Hippocampal formation (tissue), 2 donors: ENCODE measurements around the gene SUV39H2.
A peak's percentile ranks its signal among the peaks of the same experiment; 100 is the strongest.
"Not testable (repeated sequence)": the region's sequence is repeated elsewhere in the genome, so short reads cannot be mapped to it uniquely, and the experiment has no call there.

Experiments
- DNase-seq, 2 donors: peaks; one replicate each; lab custom pipeline; 2025; lab: John Stamatoyannopoulos, UW

SUV39H2 gene

GRCh38 chr10:14878266-14879123 lies at the start of gene SUV39H2:
SUV39H2 (plus strand) TSS chr10:14878866; CDS start chr10:14878889, 23 bp downstream.
- peak; percentile 92 for DNase-seq

GRCh38 chr10:14833106-14833505 lies 45.6 kb upstream of the SUV39H2 start:
- DNase-seq = no peak

DNA sequence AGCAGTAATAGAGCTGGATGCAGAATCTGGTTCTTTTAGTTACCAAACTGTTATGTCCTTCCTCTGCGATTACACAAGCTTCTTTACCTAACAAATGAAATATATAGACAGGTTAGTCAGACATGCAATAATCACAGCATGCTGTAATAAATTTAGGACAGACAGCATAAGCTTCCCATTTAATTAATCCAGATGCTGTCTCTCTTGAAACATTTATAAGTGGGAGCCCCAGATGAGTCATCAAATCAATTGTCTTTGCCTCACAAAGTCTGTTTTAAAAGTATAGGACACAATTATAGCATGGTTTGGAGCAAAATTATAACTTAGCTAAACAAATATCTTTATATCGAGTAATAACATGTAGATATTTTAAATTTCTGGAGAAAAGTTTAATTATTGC lies 42.5 kb upstream of the SUV39H2 start:
- no peak for DNase-seq

GRCh38 chr10:14837003-14837756 lies 41.5 kb upstream of the SUV39H2 start:
- DNase-seq = peak in 1 of 2 donors; percentile 48

GRCh38 chr10:14837757-14838581 lies 40.7 kb upstream of the SUV39H2 start, which contains the start of the genes CDNF, HSPA14 and MSANTD7:
CDNF (minus strand) TSS chr10:14838037; CDS start chr10:14837946, 91 bp downstream.
HSPA14 (plus strand) TSS chr10:14838306; CDS start chr10:14838403, 97 bp downstream.
MSANTD7 (plus strand) TSS chr10:14838306; CDS start chr10:14842285, 3,979 bp downstream.
- peak; percentile 97 to 99 for DNase-seq

- DNase-seq = peak in 1 of 2 donors; percentile 7
Observed at GRCh38 chr10:14838582-14839304, 39.9 kb upstream of the SUV39H2 start.

GRCh38 chr10:14839305-14839695 lies 39.4 kb upstream of the SUV39H2 start:
- DNase-seq = no peak

GRCh38 chr10:14840178-14840577 lies 38.5 kb upstream of the SUV39H2 start:
- no peak for DNase-seq

DNA sequence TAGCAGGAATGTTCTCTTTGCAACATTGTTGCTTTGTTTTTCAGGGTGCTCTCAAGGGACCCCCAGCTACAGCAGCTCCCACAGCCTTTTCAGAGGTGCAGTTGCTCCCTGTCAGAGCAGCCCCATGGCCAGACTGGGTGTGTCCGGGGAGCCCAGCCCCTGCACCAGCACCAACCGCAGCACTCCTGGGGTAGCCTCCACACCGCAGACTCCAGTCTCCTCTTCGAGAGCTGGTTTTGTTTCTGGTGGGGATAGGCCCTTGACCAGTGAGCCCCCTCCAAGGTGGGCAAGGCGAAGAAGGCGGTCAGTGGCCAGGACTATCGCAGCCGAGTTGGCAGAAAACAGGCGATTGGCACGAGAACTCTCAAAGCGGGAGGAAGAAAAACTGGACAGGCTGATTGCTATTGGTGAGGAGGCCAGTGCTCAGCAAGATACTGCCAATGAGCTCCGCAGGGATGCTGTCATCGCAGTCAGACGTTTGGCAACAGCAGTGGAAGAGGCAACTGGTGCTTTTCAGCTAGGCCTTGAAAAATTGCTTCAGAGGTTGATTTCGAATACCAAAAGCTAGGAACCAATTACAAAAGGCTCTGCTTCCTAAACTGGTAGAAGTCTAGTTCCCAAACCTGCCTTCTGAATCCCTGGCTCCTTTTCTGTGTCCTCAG lies 35.2 kb upstream of the SUV39H2 start:
- no peak for DNase-seq

- no peak for DNase-seq
Observed at GRCh38 chr10:14844948-14845347, 33.7 kb upstream of the SUV39H2 start.

GRCh38 chr10:14852236-14852635 lies 26.4 kb upstream of the SUV39H2 start:
- DNase-seq = no peak

DNA sequence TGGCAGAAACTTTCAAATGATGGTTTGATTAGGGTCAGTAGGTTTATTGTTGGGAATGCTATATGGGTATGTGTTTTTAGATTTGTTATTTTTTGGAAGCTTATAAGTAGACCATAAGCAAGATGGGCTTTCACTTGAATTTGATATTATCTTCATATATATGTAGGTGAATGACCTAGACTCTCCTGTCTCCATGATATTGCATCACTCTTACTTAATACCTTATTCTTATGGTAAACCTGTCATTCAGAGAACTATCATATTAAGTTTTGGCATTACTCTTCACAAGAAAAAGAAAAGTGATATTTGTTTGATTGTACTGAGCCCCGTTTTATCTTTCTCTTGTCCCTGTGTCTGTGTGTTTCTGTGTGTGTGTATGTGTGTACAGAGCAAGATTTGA lies 23.2 kb upstream of the SUV39H2 start:
- no peak for DNase-seq

- DNase-seq = no peak
Observed at GRCh38 chr10:14858338-14858960, 20.2 kb upstream of the SUV39H2 start.

GRCh38 chr10:14859043-14859442 lies 19.6 kb upstream of the SUV39H2 start:
- DNase-seq = no peak

GRCh38 chr10:14859775-14860174 lies 18.9 kb upstream of the SUV39H2 start:
- no peak for DNase-seq

DNA sequence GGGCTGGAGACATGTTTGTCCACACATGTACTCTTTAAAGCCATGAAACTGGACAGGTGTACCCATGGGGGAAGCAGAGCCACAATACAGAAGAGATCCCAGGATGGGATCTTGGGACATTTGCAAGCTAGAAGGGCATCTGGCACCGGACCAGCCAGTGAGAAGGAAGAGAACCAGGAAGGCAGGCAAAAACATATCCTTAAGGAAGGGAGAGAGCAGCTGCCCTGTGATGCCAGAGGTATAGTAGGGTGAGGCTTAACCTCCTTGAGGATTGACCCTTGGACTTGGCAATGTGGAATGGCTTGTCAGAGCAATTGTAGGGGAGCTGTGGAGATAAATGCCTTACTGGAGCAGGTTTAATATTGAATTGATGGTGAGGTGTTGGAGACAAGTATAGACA lies 17.9 kb upstream of the SUV39H2 start:
- DNase-seq = no peak

DNA sequence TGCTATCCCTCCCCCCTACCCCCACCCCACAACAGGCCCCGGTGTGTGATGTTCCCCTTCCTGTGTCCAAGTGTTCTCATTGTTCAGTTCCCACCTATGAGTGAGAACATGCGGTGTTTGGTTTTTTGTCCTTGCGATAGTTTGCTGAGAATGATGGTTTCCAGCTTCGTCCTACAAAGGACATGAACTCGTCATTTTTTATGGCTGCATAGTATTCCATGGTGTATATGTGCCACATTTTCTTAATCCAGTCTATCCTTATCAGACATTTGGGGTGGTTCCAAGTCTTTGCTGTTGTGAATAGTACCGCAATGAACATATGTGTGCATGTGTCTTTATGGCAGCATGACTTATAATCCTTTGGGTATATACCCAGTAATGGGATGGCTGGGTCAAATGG lies 14.2 kb upstream of the SUV39H2 start:
- DNase-seq = not testable (repeated sequence)

DNA sequence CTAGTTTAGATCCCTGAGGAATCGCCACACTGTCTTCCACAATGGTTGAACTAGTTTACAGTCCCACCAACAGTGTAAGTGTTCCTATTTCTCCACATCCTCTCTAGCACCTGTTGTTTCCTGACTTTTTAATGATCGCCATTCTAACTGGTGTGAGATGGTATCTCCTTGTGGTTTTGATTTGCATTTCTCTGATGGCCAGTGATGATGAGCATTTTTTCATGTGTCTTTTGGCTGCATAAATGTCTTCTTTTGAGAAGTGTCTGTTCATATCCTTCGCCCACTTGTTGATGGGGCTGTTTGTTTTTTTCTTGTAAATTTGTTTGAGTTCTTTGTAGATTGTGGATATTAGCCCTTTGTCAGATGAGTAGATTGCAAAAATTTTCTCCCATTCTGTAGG lies 13.8 kb upstream of the SUV39H2 start:
- DNase-seq = not testable (repeated sequence)

GRCh38 chr10:14873090-14873760 lies 5.4 kb upstream of the SUV39H2 start:
- DNase-seq = no peak

DNA sequence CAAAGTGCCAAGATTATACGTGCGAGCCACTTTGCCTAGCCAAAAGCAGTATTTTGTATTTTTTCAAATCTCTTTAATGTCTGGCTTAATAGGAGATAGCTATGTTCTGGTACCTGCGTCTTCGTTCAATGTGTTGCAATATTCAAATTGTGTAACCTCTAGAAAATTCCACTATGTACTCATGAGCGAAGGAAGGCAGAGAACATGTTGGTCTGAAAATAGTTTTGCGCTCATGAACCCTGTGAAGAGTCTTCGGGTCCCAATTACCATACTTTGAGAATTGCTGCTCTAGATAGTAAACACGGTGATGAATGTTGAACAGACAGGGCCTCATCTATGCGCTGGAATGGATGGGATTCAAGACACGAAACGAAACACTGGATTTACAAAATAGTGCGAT lies 2.7 kb upstream of the SUV39H2 start:
- DNase-seq = no peak
